HepG2 (cell line): Measurements from ENCODE around the gene FDPS. TPM values are rescaled to one million over a fixed set of nuclear protein-coding genes. Genes with fewer than 3 reads are reported as not detected.

Experiments
- ARID4A ChIP-seq: sonication (generic); formaldehyde crosslinking; IDR thresholded peaks from 2 replicates; pipeline ENCODE4 v1.5.0; 2020; ENCODE audit warnings: mild to moderate bottlenecking, missing genetic modification reagents, borderline replicate concordance
- BCL3 ChIP-seq: sonication (generic); formaldehyde crosslinking; IDR thresholded peaks from 2 replicates; pipeline ENCODE4 v1.5.1; 2020; ENCODE audit warnings: mild to moderate bottlenecking, missing genetic modification reagents, moderate library complexity
- MEF2D ChIP-seq: sonication (generic); formaldehyde crosslinking; IDR thresholded peaks from 2 replicates; pipeline ENCODE4 v1.5.1; 2020; ENCODE audit warnings: mild to moderate bottlenecking, missing genetic modification reagents
- MYC ChIP-seq: sonication (generic); formaldehyde crosslinking; IDR thresholded peaks from 2 replicates; pipeline ENCODE4 v1.9.0; 2021; ENCODE audit warnings: missing genetic modification reagents, borderline replicate concordance
- PHF20 ChIP-seq: sonication (generic); formaldehyde crosslinking; IDR thresholded peaks from 2 replicates; pipeline ENCODE4 v1.5.0; 2020; ENCODE audit warnings: mild to moderate bottlenecking, missing genetic modification reagents
- PHF8 ChIP-seq: sonication (generic); formaldehyde crosslinking; IDR thresholded peaks from 2 replicates; pipeline ENCODE4 v1.5.0; 2020; ENCODE audit warnings: missing genetic modification reagents
- SALL1 ChIP-seq: sonication (generic); formaldehyde crosslinking; IDR thresholded peaks from 2 replicates; pipeline ENCODE4 v1.8.0; 2022; ENCODE audit warnings: mild to moderate bottlenecking, missing genetic modification reagents
- SALL2 ChIP-seq: sonication (generic); formaldehyde crosslinking; IDR thresholded peaks from 2 replicates; pipeline ENCODE4 v1.8.1; 2023; ENCODE audit warnings: mild to moderate bottlenecking, missing genetic modification reagents, inconsistent platforms
- SRF ChIP-seq: IDR thresholded peaks from 2 replicates; pipeline ENCODE4 v1.6.1; 2011; ENCODE audit warnings: mild to moderate bottlenecking, low read depth, low read length, moderate library complexity
- TFDP2 ChIP-seq: sonication (generic); formaldehyde crosslinking; IDR thresholded peaks from 2 replicates; pipeline ENCODE4 v1.4.0; 2020; ENCODE audit warnings: missing genetic modification reagents
- ZBTB38 ChIP-seq: sonication (generic); formaldehyde crosslinking; IDR thresholded peaks from 2 replicates; pipeline ENCODE4 v1.5.1; 2020; ENCODE audit warnings: mild to moderate bottlenecking, missing genetic modification reagents
- ZFP37 ChIP-seq: sonication (generic); formaldehyde crosslinking; IDR thresholded peaks from 2 replicates; pipeline ENCODE4 v1.4.0; 2020; ENCODE audit warnings: missing genetic modification reagents, borderline replicate concordance
- ZFX ChIP-seq: sonication (generic); formaldehyde crosslinking; IDR thresholded peaks from 2 replicates; pipeline ENCODE4 v1.4.0; 2020; ENCODE audit warnings: mild to moderate bottlenecking, low read depth, missing genetic modification reagents, moderate library complexity
- ZNF230 ChIP-seq: sonication (generic); formaldehyde crosslinking; IDR thresholded peaks from 2 replicates; pipeline ENCODE4 v1.4.0; 2020; ENCODE audit warnings: mild to moderate bottlenecking, missing genetic modification reagents
- ZNF598 ChIP-seq: sonication (generic); formaldehyde crosslinking; IDR thresholded peaks from 2 replicates; pipeline ENCODE4 v1.5.1; 2020; ENCODE audit warnings: mild to moderate bottlenecking, missing genetic modification reagents, borderline replicate concordance
- polyA plus RNA-seq, 8 experiments: library from polyadenylated mRNA; depleted of rRNA in 3 of 8; stranded (reverse) in 7 of 8; unstranded in 1 of 8; fragments of >200 nt; fragmentation: Illumina TruSeq in 4 of 8; extraction: Trizol in 4 of 8; gene quantifications; 2 replicates each; pipeline versions ENCODE4 v1.2.1 to v1.2.3, GENCODE V29; 2011 to 2016; ENCODE audit warnings: low read depth in 4 of 8, missing spikeins in 1 of 8, mixed read lengths in 1 of 8; ENCODE audit not compliant: insufficient read depth in 1 of 8
- total RNA-seq, 5 experiments: library from RNA; depleted of rRNA; stranded (reverse); fragments of >200 nt; fragmentation: Illumina TruSeq; extraction: Trizol; gene quantifications; 2 replicates each; pipeline ENCODE4 v1.2.3, GENCODE V29; 2016; ENCODE audit warnings: low read depth in 1 of 5
- TF ChIP-seq, protein P1 (sequence below), 2 experiments: sonication (generic) in 1 of 2; formaldehyde crosslinking in 1 of 2; IDR thresholded peaks; 2 replicates each; pipeline versions ENCODE4 v1.4.0 to v1.6.1; 2018 to 2020; ENCODE audit warnings: missing genetic modification reagents in 2 of 2, borderline replicate concordance in 1 of 2, low read depth in 1 of 2, mild to moderate bottlenecking in 1 of 2, missing biosample characterization in 1 of 2

Gene FDPS
- total and polyA plus RNA-seq, 2 of the 13 experiments (the other 11 are each of a cell fraction or from before 2014, with no cell fraction given) = 264 to 519 TPM

DNA sequence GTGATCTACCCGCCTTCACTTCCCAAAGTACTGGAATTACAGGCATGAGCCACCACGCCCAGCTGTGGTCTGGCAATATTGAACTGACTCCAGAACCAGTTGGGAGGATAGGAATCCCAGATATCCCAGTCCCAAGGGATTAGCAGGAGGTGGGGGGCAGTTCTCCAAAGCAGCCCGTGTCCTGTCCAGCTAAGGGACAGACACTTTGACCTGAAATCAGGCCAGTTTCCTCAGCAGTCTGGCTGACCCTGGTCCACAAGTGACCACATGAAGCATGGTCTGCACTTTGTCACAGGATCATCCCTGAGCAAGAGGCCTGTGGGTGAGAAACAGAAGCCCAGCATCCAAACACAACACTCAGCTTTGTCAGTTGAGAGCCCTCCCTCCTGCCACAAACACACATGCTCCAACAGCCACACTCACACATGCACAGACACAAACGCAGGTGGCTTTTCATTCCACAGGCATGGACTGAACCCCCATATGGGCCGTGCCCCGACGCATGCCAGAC is 2.7 kb upstream of the FDPS start (continued):
- TF ChIP-seq BCL3 (CRISPR knock-in tag) = 0 out of 2 replicates have a peak, but pooled peaks have one; percentile 5
- TF ChIP-seq SALL2 (CRISPR knock-in tag) = no peak
- no peak for TF ChIP-seq ZNF230 (CRISPR knock-in tag)
- TF ChIP-seq ZFP37 (CRISPR knock-in tag) = no peak
- TF ChIP-seq ZNF598 (CRISPR knock-in tag) = 0 out of 2 replicates have a peak, but pooled peaks have one; percentile 55
- peak; percentile 21; the same call in 1 of the 2 replicates for TF ChIP-seq ARID4A (CRISPR knock-in tag)
- 0 out of 2 replicates have a peak, but pooled peaks have one; percentile 23 for TF ChIP-seq TFDP2
- TF ChIP-seq, protein P1, sequence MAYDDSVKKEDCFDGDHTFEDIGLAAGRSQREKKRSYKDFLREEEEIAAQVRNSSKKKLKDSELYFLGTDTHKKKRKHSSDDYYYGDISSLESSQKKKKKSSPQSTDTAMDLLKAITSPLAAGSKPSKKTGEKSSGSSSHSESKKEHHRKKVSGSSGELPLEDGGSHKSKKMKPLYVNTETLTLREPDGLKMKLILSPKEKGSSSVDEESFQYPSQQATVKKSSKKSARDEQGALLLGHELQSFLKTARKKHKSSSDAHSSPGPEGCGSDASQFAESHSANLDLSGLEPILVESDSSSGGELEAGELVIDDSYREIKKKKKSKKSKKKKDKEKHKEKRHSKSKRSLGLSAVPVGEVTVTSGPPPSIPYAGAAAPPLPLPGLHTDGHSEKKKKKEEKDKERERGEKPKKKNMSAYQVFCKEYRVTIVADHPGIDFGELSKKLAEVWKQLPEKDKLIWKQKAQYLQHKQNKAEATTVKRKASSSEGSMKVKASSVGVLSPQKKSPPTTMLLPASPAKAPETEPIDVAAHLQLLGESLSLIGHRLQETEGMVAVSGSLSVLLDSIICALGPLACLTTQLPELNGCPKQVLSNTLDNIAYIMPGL (CRISPR knock-in tag; IDR thresholded peaks at IDR 0.05; ENCODE audit: borderline replicate concordance in 1 of 2, low read depth in 1 of 2) = 0 out of 4 replicates have a peak, but pooled peaks of 1 of the 2 experiments have one; percentile 8
- TF ChIP-seq ZBTB38 (CRISPR knock-in tag) = peak; percentile 48; the same call in 1 of the 2 replicates
- no peak for TF ChIP-seq SRF
- TF ChIP-seq PHF8 (CRISPR knock-in tag) = 0 out of 2 replicates have a peak, but pooled peaks have one; percentile 17
- TF ChIP-seq MYC (CRISPR knock-in tag) = peak; percentile 31; the same call in 1 of the 2 replicates
- TF ChIP-seq SALL1 (CRISPR knock-in tag) = peak; percentile 18; the same call in 1 of the 2 replicates
- TF ChIP-seq ZFX (CRISPR knock-in tag) = peak; percentile 62
- peak; percentile 37; the same call in 1 of the 2 replicates for TF ChIP-seq PHF20 (CRISPR knock-in tag)
- 0 out of 2 replicates have a peak, but pooled peaks have one; percentile 27 for TF ChIP-seq MEF2D (CRISPR knock-in tag)
